ENCODE results near the gene NUP88.
"Not testable (repeated sequence)": the region's sequence is repeated elsewhere in the genome, so short reads cannot be mapped to it uniquely, and the experiment has no call there.

Gene NUP88

DNA sequence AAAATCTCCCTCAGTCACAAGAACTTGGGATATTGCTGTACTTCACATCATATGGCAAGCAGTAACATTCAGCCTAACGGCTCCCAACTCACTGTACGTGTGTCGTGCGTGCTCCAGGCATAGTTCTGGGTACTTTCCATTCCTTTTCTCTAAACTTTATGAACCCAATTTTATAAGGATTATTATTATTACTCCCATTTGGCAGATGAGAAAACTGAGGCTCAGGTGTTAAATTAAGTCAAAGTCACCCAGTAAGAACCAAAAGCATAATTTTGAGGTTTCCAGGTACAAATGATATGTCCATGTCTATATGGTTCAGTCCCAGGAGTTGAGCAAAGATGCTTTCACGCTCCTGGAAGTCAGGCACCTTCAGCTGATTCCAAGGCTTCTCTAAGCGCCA lies 24.3 kb upstream of the NUP88 start:
- H3K36me3 ChIP-seq (ENCODE audit: insufficient read depth, insufficient read length, low read length), result peaks cover 65% of the 10 kb centered on the region
- H3K4me3 ChIP-seq (ENCODE audit: insufficient read length, low read depth), result no peak overlapping the region

DNA sequence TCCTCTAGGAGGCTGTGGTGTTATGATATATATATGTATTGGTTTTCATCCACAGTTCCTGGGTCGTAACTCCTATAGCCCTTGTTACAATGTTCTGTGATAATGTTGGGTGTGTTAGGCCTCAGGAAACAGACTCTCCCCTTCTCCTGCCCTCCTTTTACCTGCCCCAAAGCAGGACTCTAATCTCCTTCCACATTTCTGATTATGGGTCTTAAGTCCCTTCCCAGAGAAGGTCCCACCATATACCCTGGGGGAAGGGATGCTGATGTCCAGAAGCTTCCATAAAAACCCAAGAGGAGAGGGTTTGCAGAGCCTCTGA lies 19.9 kb upstream of the NUP88 start:
- no peaks in the 10 kb centered on the region for H3K9me3 ChIP-seq (ENCODE audit: insufficient read depth, low read length)
- peaks cover 62% of the 10 kb centered on the region for H3K36me3 ChIP-seq (ENCODE audit: insufficient read depth, insufficient read length, low read length)
- TF ChIP-seq ZNF274 (IDR thresholded peaks at IDR 0.05; ENCODE audit: low read depth, low read length), result no peak
- no peak for TF ChIP-seq SUZ12 (IDR thresholded peaks at IDR 0.05; ENCODE audit: extremely low read depth, insufficient read depth, insufficient read length)
- no peak for TF ChIP-seq YY1 (IDR thresholded peaks at IDR 0.05; ENCODE audit: insufficient read depth, insufficient read length)
- no peak overlapping the region for H3K4me3 ChIP-seq (ENCODE audit: insufficient read length, low read depth)
- no peak overlapping the region for H3K9ac ChIP-seq (ENCODE audit: insufficient read length, low read depth)
- no peaks in the 10 kb centered on the region for H3K4me1 ChIP-seq (ENCODE audit: insufficient read depth, insufficient read length)
- DNase-seq (ENCODE audit: low read depth, low spot score), result no peak
- H3K27me3 ChIP-seq (ENCODE audit: insufficient read depth, insufficient read length), result no peaks in the 10 kb centered on the region

More for the DNA sequence above, 24.3 kb upstream of the NUP88 start:
- H3K9ac ChIP-seq (ENCODE audit: insufficient read length, low read depth), result no peak overlapping the region
- H3K27me3 ChIP-seq (ENCODE audit: insufficient read depth, insufficient read length), result no peaks in the 10 kb centered on the region
- no peaks in the 10 kb centered on the region for H3K4me1 ChIP-seq (ENCODE audit: insufficient read depth, insufficient read length)
- no peaks in the 10 kb centered on the region for H3K9me3 ChIP-seq (ENCODE audit: insufficient read depth, low read length)
- DNase-seq (ENCODE audit: low read depth, low spot score), result no peak
- TF ChIP-seq YY1 (IDR thresholded peaks at IDR 0.05; ENCODE audit: insufficient read depth, insufficient read length), result no peak

DNA sequence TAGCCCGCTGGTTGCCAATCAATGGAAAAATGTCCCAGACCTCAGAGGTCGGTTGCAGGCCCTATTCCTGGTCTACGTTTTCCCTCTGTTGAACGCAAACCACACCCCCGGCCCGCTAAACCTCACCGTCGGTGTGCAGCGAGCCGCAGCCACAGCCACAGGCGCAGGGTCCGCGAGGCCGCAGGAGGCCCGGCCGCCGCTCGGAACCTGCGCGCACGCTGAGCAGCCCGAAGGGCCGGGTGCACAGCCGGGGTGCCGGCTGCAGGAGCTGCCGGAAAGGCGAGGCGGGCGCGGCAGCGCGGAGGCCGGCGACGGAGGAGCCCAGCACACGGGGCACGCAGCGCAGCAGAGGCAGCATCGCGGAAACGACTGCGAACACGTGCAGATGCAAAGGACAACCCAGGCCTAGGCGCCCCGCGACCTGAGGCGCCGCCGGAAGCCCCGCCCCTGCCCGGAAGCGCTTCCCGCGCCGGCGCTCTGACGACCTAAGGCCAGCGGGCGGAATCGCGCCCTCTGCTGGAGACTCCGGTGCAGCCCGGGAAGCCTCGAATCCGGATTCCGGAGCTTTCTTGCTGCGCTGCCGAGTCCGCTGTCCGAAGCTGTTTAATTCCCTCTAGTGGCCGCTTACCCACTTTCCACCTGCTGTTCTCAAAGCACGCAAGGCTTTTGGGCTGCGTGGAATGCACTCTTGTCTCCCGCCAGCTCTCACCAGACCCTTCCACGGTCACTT lies 19.4 kb upstream of the NUP88 start, which contains the start of gene C1QBP:
TSS of gene C1QBP (minus strand) at position 440 of the 730 bp plus-strand sequence. CDS start at position 358, 82 bp downstream.
- Histone ChIP-seq H3K9ac (ENCODE audit: insufficient read length, low read depth) (peak within 1 kb of the TSS; percentile 98), H3K4me1 (ENCODE audit: insufficient read depth, insufficient read length) (no peaks in the 10 kb centered on the region), H3K36me3 (ENCODE audit: insufficient read depth, insufficient read length, low read length) (peaks cover 62% of the 10 kb centered on the region), H3K4me3 (ENCODE audit: insufficient read length, low read depth) (peak within 1 kb of the TSS; percentile 88), H3K9me3 (ENCODE audit: insufficient read depth, low read length) (no peaks in the 10 kb centered on the region), H3K27me3 (ENCODE audit: insufficient read depth, insufficient read length) (no peaks in the 10 kb centered on the region)
- TF ChIP-seq YY1 (IDR thresholded peaks at IDR 0.05; ENCODE audit: insufficient read depth, insufficient read length) (no peak), SUZ12 (IDR thresholded peaks at IDR 0.05; ENCODE audit: extremely low read depth, insufficient read depth, insufficient read length) (no peak), ZNF274 (IDR thresholded peaks at IDR 0.05; ENCODE audit: low read depth, low read length) (no peak)
- peak; percentile 85 for DNase-seq (ENCODE audit: low read depth, low spot score)

DNA sequence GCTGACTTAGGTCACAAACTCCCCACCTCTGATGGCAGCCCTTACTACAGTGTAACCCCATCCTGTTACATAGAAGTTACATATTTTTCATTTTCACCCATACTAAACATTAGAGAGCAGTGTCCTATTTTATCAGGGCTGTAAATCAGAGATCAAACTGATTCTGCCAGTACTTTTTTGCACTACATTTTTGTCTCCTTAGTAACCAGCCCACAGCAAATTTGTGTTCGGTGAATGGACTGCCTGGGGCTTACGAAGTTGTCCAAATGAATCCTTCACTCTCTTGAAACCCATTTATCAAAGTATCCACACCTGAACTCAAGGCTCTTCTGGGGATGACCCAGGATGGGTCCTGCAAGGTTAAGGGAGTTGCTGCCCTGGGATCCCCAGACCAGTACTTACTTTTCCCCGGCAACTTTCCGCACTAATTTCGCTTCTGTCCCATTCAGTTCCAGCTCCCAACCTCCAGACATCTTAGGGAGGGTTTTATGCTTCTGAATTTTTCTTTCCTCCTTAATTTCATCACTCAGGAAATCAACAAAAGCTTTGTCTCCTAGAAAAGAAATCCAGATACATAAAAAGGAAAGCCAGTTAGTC lies 18.4 kb upstream of the NUP88 start:
- peak overlapping the region; percentile 98 for H3K9ac ChIP-seq (ENCODE audit: insufficient read length, low read depth)

DNA sequence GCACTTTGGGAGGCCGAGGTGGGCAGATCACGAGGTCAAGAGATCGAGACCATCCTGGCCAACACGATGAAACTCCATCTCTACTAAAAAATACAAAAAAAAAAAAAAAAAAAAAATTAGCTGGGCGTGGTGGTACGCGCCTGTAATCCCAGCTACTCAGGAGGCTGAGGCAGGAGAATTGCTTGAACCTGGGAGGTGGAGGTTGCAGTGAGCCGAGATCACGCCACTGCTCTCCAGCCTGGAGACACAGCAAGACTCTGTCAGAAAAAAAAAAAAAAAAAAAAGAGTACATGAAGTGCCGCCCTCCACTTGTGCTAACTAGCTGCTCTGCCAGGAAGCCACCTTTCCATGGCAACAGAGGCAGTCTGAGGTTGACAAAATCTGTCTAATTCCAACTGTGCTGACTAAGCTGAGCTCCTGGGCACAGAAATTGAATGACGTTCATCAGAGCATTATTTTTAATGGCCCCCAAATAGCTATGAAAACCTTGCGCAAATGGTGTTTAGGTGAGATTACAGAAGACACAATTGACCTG lies 16.4 kb upstream of the NUP88 start:
- not testable (repeated sequence) for H3K9me3 ChIP-seq (ENCODE audit: insufficient read depth, low read length); H3K9ac ChIP-seq (ENCODE audit: insufficient read length, low read depth); H3K4me3 ChIP-seq (ENCODE audit: insufficient read length, low read depth); H3K27me3 ChIP-seq (ENCODE audit: insufficient read depth, insufficient read length); DNase-seq (ENCODE audit: low read depth, low spot score); H3K4me1 ChIP-seq (ENCODE audit: insufficient read depth, insufficient read length)
- H3K36me3 ChIP-seq (ENCODE audit: insufficient read depth, insufficient read length, low read length), result peaks cover 68% of the 10 kb centered on the region

More for the DNA sequence above, 18.4 kb upstream of the NUP88 start:
- H3K36me3 ChIP-seq (ENCODE audit: insufficient read depth, insufficient read length, low read length), result peaks cover 64% of the 10 kb centered on the region
- no peaks in the 10 kb centered on the region for H3K4me1 ChIP-seq (ENCODE audit: insufficient read depth, insufficient read length)
- H3K4me3 ChIP-seq (ENCODE audit: insufficient read length, low read depth), result peak overlapping the region; percentile 88
- DNase-seq (ENCODE audit: low read depth, low spot score), result no peak
- H3K27me3 ChIP-seq (ENCODE audit: insufficient read depth, insufficient read length), result no peaks in the 10 kb centered on the region
- H3K9me3 ChIP-seq (ENCODE audit: insufficient read depth, low read length), result no peaks in the 10 kb centered on the region
- TF ChIP-seq ZNF274 (IDR thresholded peaks at IDR 0.05; ENCODE audit: low read depth, low read length) (no peak), SUZ12 (IDR thresholded peaks at IDR 0.05; ENCODE audit: extremely low read depth, insufficient read depth, insufficient read length) (no peak), YY1 (IDR thresholded peaks at IDR 0.05; ENCODE audit: insufficient read depth, insufficient read length) (no peak)

DNA sequence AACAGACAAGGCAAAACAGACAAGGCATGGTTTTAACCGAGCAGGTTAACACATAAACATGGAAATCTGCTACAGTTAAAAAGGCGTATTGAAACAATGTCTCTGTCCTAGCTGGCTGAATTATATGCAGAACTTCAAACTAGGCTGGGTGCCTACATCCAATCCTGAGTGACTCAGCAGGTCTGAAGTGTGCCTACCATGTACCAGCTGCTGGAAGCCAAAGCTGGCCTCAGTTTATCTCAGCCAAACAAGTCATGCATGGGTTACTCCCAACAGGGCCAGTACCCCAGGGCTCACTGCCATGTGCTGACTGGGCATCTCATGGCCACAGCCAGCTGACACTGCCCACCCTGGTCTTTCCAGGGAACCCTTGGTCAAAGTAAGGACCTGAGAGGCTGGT lies 15.5 kb upstream of the NUP88 start:
- no peaks in the 10 kb centered on the region for H3K27me3 ChIP-seq (ENCODE audit: insufficient read depth, insufficient read length)
- DNase-seq (ENCODE audit: low read depth, low spot score), result no peak
- H3K4me1 ChIP-seq (ENCODE audit: insufficient read depth, insufficient read length), result no peaks in the 10 kb centered on the region
- H3K36me3 ChIP-seq (ENCODE audit: insufficient read depth, insufficient read length, low read length), result peaks cover 73% of the 10 kb centered on the region
- no peaks in the 10 kb centered on the region for H3K9me3 ChIP-seq (ENCODE audit: insufficient read depth, low read length)
- no peak overlapping the region for H3K9ac ChIP-seq (ENCODE audit: insufficient read length, low read depth)
- TF ChIP-seq ZNF274 (IDR thresholded peaks at IDR 0.05; ENCODE audit: low read depth, low read length) (no peak), SUZ12 (IDR thresholded peaks at IDR 0.05; ENCODE audit: extremely low read depth, insufficient read depth, insufficient read length) (no peak), YY1 (IDR thresholded peaks at IDR 0.05; ENCODE audit: insufficient read depth, insufficient read length) (no peak)
- no peak overlapping the region for H3K4me3 ChIP-seq (ENCODE audit: insufficient read length, low read depth)

DNA sequence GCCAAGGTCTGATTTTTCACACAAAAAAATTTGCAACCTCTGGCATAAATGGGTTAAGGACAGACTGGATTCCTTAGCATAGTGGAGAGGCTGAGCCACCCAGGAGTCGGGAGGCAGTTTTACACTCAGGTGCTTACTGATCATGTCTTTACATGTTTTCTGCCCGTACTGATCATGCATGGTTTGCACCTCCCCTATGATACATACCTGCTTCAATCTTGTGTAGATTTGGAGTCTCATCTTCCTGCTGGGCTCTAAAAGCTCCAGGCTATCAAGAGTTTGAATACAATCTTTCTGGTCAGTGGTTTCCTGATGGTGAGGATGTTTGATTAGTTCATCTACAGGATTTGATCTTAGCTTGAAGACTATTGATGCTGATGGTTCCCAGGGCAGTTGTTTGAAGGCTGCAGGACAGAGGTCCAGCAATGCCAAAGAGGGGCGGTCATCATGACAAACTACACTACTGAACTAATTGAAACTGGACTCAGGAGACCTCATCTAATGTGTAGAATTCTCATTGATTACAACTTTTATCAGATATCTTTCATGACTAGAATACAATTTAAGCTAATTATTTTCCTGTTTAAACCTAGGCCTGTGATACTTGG lies 12.6 kb upstream of the NUP88 start:
- H3K4me3 ChIP-seq (ENCODE audit: insufficient read length, low read depth), result no peak overlapping the region
- peaks cover 89% of the 10 kb centered on the region for H3K36me3 ChIP-seq (ENCODE audit: insufficient read depth, insufficient read length, low read length)
- H3K27me3 ChIP-seq (ENCODE audit: insufficient read depth, insufficient read length), result no peaks in the 10 kb centered on the region
- no peaks in the 10 kb centered on the region for H3K4me1 ChIP-seq (ENCODE audit: insufficient read depth, insufficient read length)
- no peaks in the 10 kb centered on the region for H3K9me3 ChIP-seq (ENCODE audit: insufficient read depth, low read length)
- no peak for DNase-seq (ENCODE audit: low read depth, low spot score)
- no peak overlapping the region for H3K9ac ChIP-seq (ENCODE audit: insufficient read length, low read depth)
- TF ChIP-seq ZNF274 (IDR thresholded peaks at IDR 0.05; ENCODE audit: low read depth, low read length) (no peak), SUZ12 (IDR thresholded peaks at IDR 0.05; ENCODE audit: extremely low read depth, insufficient read depth, insufficient read length) (no peak), YY1 (IDR thresholded peaks at IDR 0.05; ENCODE audit: insufficient read depth, insufficient read length) (no peak)

DNA sequence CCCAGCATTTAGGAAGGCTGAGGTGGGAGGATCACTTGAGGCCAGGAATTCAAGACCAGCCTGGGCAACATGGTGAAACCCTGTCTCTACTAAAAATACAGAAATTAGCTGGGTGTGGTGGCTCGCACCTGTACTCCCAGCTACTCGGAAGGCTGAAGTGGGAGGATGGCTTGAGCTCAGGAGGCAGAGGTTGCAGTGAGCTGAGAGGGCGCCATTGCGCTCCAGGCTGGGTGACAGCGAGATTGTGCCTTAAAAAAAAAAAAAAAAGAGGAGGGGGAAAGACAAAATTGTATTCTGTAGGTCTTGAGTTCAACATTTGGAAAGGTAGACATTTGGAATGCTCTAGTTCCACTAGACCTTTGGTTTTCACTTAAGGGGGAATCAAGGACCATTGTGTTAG lies 11.8 kb upstream of the NUP88 start:
- not testable (repeated sequence) for H3K4me3 ChIP-seq (ENCODE audit: insufficient read length, low read depth); DNase-seq (ENCODE audit: low read depth, low spot score); H3K27me3 ChIP-seq (ENCODE audit: insufficient read depth, insufficient read length); H3K9ac ChIP-seq (ENCODE audit: insufficient read length, low read depth); H3K4me1 ChIP-seq (ENCODE audit: insufficient read depth, insufficient read length); H3K9me3 ChIP-seq (ENCODE audit: insufficient read depth, low read length)
- H3K36me3 ChIP-seq (ENCODE audit: insufficient read depth, insufficient read length, low read length), result peaks cover 87% of the 10 kb centered on the region
